Left kidney (tissue), 8 donors: ENCODE measurements around the gene SIAH2. TPM values are rescaled to one million over a fixed set of nuclear protein-coding genes. Genes with fewer than 3 reads are reported as not detected.
"Not testable (repeated sequence)": the region's sequence is repeated elsewhere in the genome, so short reads cannot be mapped to it uniquely, and the experiment has no call there.

Experiments used
- DNase-seq: peaks from one replicate; pipeline ENCODE4 v3.0.0-alpha.2; 2013
- long read RNA-seq, 8 donors: transcript quantifications; one replicate each; lab custom pipeline, GENCODE V29; 2026
- polyA plus RNA-seq: library from polyadenylated mRNA; unstranded; fragments of 120-200 nt; gene quantifications from one replicate; pipeline ENCODE4 v1.2.1, GENCODE V29; 2013; ENCODE audit not compliant: insufficient read length

SIAH2 gene, protein sequence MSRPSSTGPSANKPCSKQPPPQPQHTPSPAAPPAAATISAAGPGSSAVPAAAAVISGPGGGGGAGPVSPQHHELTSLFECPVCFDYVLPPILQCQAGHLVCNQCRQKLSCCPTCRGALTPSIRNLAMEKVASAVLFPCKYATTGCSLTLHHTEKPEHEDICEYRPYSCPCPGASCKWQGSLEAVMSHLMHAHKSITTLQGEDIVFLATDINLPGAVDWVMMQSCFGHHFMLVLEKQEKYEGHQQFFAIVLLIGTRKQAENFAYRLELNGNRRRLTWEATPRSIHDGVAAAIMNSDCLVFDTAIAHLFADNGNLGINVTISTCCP
- polyA plus RNA-seq, result 16.7 TPM
- long read RNA-seq, donor 1, transcript SIAH2-201 (2 exons, 2,517 nt), result major isoform, 19 of 19 reads
- long read RNA-seq, donor 1, partial matches to known transcripts, result 0 of 19 reads
- long read RNA-seq, donor 1, other reads (novel, unspliced or antisense), result 0 of 19 reads
- long read RNA-seq, donor 2, transcript SIAH2-201 (2 exons, 2,517 nt), result major isoform, 8 of 8 reads
- long read RNA-seq, donor 2, partial matches to known transcripts, result 0 of 8 reads
- long read RNA-seq, donor 2, other reads (novel, unspliced or antisense), result 0 of 8 reads
- long read RNA-seq, donor 3, transcript SIAH2-201 (2 exons, 2,517 nt), result major isoform, 8 of 8 reads
- long read RNA-seq, donor 3, partial matches to known transcripts, result 0 of 8 reads
- long read RNA-seq, donor 3, other reads (novel, unspliced or antisense), result 0 of 8 reads
- long read RNA-seq, donor 4, result 0 reads
- long read RNA-seq, donor 5, transcript SIAH2-201 (2 exons, 2,517 nt), result major isoform, 16 of 16 reads
- long read RNA-seq, donor 5, partial matches to known transcripts, result 0 of 16 reads
- long read RNA-seq, donor 5, other reads (novel, unspliced or antisense), result 0 of 16 reads
- long read RNA-seq, donor 6, transcript SIAH2-201 (2 exons, 2,517 nt), result major isoform, 12 of 12 reads
- long read RNA-seq, donor 6, partial matches to known transcripts, result 0 of 12 reads
- long read RNA-seq, donor 6, other reads (novel, unspliced or antisense), result 0 of 12 reads
- long read RNA-seq, donor 7, transcript SIAH2-201 (2 exons, 2,517 nt), result major isoform, 12 of 12 reads
- long read RNA-seq, donor 7, partial matches to known transcripts, result 0 of 12 reads
- long read RNA-seq, donor 7, other reads (novel, unspliced or antisense), result 0 of 12 reads
- long read RNA-seq, donor 8, partial matches to known transcripts, result 0 of 4 reads
- long read RNA-seq, donor 8, other reads (novel, unspliced or antisense), result 0 of 4 reads

DNA sequence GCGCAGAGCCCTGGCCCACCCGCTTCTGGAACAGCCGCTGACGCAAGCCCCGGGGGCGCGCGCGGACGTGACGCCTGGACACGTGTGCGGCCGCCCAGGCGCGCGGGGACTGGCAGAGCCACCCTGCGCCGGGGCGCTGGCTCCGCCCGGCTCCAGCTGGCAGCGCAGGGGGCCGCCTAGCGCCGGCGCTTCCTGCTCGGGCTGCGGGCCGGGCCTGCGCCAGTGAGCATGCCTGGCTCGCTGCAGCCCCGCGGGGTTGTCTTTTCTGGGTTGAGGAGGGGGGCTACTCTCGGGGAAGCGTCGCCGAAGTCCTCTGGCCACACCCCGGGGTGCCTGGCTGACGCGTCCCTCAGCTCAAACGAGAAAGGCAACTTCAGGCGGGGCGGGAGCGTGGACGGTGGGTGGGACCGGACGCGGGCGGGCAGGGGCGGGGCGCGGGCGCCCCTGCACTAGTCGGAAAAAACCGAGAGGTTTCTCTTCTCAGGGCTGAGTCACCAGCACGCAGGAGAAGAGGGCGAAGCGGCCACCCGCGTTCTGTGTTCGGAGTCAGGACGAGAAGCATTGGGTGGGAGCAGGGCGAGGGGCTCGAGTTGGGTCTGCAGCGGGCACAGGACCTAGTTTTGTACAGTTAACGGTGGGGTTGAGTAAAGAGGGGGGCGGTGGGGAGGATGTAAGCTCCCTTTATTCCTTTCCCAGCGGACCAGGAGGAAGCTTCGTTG lies at the start of gene SIAH2:
Gene SIAH2 (minus strand): TSS at position 48 of the 719 bp plus-strand sequence. CDS start 320 bp downstream, outside the sequence.
- DNase-seq, result peak; percentile 90

DNA sequence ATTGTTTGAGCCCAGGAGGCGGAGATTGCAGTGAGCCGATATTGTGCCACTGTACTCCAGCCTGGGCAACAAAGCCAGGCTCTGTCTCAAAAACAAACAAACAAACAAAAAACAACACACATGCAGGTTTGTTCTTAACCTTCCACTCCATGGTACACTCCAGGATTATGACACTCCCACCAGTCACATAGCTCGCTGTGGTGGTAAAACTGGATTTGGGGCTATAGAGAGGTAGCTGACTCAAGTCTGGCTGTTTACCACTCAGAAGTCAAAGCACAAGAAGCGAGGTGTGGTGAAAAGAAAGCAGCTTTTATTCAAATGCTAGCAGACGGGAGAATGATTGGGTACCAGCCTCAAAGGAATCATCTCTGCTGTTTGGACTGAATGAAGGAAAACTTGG lies 49.0 kb upstream of the SIAH2 start:
- no peak for DNase-seq

DNA sequence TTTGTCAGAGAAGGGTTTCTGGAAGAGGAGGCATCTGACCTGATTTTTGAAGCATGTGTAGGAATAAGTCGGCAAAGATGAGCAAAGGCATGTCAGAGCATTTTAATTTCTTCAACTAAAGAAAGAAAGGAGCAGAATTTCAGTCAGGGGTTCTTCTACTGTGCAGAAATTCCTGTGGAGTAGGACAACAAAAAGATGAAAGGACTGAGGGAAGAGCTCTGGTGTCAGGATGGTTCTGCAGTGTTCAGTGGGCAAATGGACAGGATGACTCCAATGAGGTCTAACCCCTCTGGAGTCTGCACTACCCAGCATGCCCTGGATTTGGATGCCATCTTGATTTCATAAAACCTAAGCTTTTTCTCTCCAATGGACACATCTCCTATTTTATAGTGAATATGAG lies 47.7 kb upstream of the SIAH2 start:
- DNase-seq, result no peak

DNA sequence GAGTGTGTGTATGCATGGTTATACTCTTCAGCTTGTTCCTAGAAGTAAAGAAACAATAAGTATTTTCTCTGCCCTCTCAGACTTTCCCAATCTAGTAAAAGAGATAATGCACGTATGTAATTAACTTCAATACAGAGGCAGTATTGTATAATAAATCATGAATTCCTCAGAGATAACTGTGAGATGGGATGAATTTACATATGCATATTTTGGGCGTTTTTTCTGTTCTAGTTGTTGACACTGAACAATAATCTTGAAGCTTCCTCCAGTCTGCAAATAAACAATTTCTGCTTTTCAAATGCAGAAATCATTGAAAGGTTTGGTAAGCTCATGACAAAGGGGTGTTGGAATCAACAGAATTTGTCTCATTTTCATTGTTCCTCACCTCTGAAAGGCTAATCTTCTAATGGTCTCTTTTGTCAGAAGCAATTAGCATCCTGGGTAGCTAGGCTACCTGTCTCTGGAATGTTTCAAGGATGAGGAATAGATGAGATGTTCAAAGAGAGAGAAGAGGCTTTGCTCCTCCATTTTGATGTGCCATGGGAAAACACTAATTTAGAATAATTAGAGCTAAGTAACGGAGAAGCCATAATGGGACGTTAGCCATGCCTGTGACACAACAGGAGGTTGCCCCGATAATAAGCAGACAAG lies 43.3 kb upstream of the SIAH2 start:
- DNase-seq, result no peak

DNA sequence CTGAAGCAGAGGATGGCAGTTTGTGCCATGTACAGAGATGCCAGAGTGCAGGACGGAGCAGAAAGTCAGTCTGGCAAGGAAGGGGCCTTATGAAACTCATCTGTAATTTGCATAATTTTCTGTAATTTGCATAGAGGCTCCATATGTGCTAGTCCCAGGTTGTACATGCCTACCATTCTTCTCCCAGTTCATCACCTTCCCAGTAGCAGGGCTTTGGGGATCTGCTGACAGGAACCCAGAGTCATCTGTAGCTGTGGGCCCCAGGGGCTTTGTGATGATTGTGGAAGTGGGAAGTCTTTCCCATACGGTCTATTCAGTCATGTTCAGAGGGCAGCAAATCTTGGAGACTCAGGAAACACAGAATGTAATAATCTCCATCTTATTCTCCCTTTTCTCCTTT lies 42.4 kb upstream of the SIAH2 start:
- DNase-seq, result no peak

DNA sequence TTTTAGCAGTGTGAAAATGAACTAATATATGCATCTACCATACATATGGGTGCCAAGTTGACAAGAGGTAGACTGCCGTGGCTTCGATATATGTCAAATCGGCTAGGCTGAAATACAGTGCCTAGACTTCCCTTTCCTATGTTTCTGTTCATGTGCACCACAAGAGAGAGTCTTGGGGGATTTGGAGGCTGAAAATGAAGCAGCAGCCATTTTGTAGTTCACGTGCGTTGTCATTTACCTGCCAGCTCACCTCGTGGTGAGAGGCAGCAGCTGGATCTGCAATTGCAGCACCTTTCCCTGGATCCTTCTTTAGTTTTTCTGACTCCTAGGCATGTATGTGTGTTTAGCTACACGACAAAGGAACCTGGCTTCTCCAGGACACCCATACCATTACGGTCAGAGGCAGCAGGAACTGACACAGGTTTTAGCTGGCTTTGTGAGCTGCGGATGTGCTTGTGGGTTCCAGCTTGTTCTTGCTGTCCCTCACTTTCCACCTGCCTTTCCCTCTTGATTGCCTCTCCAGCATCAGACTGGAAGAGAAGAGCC lies 40.5 kb upstream of the SIAH2 start:
- DNase-seq, result no peak

DNA sequence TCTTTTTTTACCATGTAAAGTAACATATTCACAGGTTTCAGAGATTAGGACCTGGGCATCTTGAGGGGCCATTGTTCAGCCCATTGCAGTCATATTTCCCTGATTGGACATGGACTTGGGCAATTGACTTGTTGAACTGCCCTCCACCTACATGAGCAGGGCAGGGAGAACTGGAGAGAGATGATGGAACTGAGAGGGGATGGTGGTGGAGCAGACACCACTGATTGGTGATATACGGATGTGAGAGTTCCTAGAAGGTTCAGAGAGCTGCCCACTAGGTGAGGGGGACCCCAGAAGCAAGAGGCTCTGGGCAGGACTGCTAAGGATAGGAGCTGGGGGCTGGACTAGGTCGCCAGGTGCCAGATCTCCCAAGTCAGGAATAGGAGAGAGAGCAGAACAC lies 37.8 kb upstream of the SIAH2 start:
- DNase-seq, result no peak

DNA sequence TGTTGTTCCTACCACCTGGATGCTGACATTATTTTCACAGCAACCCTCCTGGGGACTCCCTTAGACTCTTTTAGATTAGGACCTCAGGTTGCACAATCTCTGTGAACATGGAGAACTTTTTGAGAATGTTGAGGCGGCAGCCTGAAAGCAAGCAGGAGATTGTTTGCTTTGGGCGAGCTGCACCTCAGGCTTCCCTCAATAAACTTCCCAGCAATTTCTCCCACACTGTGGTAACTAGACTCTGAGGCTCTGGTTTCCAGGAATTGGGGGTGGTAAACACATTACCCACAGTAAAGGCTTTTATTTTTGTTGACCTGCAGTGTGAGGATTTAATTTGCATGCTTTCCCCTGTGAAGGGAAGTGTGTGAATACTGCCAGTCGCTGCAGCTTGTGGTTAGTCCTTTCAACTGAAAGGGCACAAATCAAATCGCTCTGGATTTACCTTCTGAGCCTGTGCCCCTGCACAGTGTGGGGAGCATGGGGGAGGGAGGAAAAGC lies 35.2 kb upstream of the SIAH2 start:
- DNase-seq, result peak; percentile 31

DNA sequence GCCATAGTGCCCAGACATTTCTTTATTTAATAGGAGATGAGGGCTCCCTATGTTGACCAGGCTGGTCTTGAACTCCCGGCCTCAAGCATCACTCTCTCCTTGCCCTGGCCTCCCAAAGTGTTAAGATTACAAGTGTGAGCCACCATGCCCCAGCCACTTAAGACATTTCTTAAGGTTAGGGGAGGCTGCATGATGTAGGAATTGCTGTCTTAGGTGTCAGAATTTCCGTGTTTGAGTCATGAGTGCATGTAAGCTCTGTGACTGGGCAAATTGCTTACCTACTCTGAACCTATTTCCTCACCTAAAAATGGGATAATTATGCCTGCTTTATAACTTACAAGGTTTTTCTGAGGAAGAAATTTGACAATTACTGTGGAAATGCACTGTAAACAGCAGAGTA lies 34.2 kb upstream of the SIAH2 start:
- DNase-seq, result no peak

DNA sequence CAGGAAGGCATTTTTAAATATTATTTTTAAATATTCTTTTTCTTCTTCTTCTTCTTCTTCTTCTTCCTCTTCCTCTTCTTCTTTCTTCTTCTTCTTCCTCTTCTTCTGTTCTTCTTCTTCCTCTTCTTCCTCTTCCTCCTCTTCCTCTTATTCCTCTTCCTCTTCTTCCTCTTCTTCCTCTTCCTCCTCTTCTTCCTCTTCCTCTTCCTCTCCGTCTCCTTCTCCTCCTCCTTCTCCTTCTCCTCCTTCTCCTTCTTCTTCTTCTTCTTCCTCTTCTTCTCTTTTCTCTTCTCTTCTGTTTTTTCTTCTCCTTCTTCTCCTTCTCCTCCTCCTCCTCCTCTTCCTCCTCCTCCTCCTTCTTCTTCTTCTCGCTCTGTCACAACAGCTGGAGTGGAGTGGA lies 33.6 kb upstream of the SIAH2 start:
- not testable (repeated sequence) for DNase-seq

DNA sequence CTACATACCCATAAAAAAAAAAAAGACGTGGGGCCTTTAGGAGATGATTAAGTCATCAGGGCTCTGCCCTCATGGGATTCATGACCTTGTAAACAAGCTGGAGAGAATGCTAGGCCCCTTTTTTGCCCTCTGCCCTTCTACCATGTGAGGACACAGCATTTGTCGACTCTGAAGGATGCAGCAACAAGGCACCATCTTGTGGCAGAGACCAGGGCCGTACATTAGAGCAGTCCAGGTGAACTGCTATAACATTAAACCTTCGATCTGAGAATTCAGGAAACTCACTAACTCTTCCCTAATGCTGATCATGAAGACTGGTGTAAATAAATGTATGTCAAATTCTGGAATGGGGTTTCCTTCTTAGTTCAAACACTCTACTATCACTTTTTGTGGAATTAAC lies 30.7 kb upstream of the SIAH2 start:
- DNase-seq, result no peak

DNA sequence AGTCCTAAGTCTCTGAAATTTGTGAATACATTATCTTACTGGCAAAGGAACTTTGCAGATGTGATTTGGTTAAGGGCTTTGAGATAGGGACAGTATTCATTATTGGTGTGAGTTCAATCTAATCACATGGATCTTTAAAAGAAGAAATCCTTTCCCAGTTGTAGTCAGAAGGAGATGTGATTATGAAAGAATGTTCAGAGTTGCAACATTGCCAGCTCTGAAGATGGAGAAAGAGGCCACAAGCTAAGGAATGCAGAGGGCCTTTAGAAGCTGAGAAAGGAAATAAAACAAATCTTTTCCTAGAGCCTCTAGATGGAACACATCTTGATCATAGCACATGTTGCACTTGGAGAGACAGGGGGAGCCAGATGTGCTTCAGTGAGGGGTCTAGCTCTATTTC lies 27.7 kb upstream of the SIAH2 start:
- DNase-seq, result no peak

DNA sequence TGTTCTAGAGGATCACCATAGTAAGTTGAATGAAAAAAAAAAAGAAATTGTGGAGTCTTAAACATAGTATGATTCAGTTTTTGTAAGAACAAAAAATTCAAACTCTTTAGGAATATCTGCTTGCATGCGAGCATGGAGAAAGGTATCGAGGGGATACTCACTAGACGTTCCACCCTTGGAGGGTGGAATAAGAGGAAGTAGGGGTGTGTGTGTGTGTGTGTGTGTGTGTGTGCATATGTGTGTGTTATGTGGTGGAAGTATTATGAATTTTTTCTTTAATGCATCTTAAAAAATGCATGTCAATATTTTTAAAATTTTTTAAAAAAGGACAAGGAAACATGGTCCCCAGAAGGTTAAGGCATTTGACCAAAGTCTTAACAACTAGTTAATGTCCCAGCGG lies 26.5 kb upstream of the SIAH2 start:
- DNase-seq, result no peak

DNA sequence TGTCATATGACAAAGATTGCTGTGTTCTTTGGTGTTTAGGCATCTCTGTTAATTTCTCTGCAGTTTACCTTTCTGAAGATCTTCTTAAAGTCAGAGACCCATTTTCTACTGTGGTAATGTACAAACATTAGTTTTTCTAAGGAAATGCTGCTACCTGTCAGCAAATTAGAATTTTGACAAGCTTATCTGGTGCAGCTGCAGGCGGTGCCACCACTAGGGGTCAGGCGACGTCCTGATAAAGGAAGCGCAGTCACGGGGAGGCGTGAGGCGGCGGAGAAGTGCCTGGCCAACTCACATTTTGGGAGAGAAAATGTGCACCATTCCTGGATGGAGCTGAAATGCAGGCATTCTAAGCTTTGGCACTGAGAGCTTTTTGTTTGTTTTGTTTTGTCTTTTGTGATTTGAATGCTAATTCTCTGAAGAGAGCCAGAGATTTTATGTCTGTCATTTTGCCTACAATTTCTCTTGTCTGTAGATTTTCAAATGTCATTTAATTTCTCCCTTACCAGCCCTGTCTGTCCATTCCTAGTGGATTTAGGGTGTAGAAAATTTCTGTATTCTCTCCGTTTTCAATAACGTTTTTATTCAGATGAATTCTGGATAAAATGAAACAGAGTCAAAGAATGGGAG lies 24.9 kb upstream of the SIAH2 start:
- DNase-seq, result peak; percentile 64

DNA sequence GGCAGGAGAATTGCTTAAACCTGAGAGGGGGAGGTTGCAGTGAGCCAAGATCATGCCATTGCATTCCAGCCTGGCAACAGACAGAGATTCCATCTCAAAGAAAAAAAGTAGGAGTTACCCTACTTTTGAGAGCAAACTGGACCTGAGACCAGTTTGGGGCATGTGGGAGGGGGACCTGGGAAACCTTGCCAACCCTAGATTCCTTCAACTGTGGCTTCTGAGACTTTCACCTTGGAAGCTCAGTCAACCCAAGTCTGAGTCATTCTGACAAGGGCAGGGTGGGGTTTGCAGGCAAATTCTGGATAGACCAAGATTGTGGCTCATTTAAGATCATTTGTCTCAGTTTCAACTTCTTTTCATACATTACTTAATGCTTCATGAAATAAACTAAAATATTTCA lies 23.8 kb upstream of the SIAH2 start:
- DNase-seq, result no peak

DNA sequence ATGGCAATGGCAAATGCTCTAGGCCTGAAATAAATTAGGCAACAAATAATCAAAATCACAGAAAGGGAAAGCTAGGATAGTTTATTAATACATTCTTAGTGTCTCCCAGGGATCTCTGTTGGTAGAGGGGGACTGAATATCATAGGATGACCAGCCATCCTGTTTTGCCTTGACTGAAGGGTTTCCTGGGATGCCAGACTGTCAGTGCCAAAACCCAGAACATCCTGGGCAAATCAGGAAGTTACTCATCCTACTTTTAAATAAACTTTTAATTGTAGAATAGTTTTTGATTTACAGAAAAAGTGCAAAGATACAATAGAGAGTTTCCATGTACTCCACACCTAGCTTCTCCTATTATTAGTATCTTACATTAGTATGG lies 21.8 kb upstream of the SIAH2 start:
- no peak for DNase-seq

DNA sequence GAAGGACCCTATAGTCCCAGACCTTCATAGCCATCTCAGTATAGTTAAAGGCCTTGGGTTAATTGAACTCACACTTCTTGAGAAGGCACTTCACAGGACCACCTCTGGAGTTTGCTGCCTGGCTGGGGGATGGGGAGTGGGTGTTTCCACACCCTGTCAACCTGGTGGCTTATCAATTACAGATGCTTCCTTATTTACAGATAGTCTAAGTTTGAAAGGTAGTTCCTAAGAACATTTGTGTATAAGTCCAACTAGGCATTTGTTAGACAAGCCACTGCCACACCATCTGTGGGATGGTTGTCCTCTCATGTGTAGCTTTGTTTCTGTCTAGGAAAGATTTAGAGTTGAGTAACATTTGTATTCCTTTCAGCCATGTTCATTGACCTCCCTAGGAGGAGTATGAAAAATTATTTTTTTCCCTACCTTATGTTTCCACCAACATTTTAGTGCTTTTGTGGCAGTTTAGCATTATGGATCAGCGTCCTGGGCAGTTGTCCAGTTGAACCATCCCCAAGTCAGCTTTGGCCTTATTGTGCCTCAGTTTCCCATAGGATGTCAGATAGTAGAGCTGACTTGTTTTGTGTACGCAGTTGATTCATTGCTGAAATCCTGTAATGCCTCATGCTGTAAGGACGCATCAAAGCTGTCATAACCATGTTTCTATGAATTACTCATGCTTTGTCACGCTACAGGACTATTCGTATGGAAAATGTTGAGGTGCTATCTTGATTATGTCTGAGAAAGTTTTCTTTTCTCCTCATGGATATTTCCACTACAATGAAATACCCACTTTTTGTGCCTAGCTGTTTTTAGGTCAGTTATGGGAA lies 21.2 kb upstream of the SIAH2 start:
- DNase-seq, result no peak

DNA sequence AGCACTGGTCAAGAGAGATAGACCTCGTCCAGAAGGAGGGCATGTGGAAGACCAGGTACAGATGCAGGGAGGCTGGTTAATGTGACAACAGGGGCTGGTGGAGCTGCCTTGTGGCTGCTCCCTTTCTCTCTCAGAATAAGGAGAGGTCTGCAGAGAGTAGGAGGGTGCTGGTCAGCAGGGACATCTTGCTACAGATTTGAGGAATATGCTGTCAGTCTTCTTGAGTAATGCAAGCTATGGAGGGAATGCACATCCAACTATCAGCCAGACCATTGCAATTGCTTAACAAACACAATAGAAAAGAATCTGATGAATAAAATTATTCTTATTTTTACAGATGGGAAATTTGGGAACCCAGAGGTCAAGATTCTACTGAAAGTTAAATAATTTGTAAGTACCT lies 20.3 kb upstream of the SIAH2 start:
- DNase-seq, result no peak

DNA sequence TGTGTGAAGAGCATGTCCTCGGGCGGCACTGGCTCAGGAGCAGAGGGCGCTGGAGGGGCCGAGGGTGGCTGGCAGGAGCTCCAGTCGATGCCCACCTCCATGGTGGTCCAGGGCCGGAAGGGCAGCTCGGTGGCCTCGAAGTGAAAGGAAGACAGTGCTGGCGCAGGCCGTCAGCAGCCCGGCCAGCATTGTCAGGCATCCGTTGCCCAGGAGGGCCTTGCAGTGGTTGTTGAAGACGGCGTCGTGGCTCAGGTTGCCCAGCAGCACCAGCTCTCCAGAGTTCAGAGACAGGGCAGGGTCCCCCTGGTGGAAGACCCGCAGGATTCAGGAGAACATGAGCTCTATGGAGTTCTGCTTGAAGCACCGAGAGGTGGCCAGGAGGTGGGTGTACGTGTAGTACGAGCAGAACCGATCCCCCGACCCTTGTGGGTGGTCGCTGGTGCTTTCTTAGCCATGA lies 16.5 kb upstream of the SIAH2 start:
- DNase-seq, result no peak
